ENCODE results near the gene TMEM59.

DNA sequence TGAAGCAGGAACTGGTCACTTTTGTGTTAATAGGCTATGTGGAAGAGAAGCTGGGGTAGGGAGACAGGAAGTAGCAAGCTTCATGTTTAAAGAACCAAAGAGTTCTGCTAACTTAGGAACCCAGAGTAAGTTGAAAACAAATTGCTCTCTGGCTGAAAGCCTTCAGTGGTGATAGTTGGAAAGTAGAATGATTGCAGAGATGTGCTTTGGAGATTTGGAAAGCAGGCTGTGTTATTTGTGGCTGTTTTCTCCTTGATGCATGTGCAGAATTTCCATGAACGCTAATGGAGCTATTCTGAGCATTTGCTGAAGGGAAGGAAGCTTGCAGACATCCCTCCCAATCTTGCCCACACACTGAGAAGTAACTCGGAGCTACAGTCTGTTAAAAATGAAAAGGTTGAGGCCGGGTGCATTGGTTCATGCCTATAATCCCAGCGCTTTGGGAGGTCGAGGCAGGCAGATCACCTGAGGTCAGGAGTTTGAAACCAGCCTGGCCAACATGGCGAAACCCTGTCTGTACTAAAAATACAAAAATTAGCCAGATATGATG lies 46.1 kb upstream of the TMEM59 start:
- no peak for TF ChIP-seq ZFP37 (tag by site-specific recombination; IDR thresholded peaks at IDR 0.05)
- no peak for TF ChIP-seq ZNF140 (tag by site-specific recombination; IDR thresholded peaks at IDR 0.05)
- TF ChIP-seq ZNF239 (tag by site-specific recombination; IDR thresholded peaks at IDR 0.05) = no peak

Data from HEK293 (cell line).